Chondrocyte (in vitro differentiated cells): ENCODE data around the gene CLTB. TPM values are rescaled to one million over a fixed set of nuclear protein-coding genes. Genes with fewer than 3 reads are reported as not detected.

Experiments
- DNase-seq: peaks from one replicate; pipeline ENCODE4 v3.0.0; 2021; ENCODE audit warnings: mixed read lengths, low spot score
- H3K27ac Mint-ChIP-seq: one replicate; pipeline ENCODE4 v1.8.0; 2021; ENCODE audit warnings: mild to moderate bottlenecking, moderate library complexity, mixed read lengths; ENCODE audit not compliant: unreplicated experiment
- H3K27me3 Mint-ChIP-seq: 2 replicates; pipeline ENCODE4 v1.8.0; 2021; ENCODE audit warnings: low read depth, mixed read lengths
- H3K36me3 Mint-ChIP-seq: 2 replicates; pipeline ENCODE4 v1.8.0; 2021; ENCODE audit warnings: low read depth, mixed read lengths
- H3K4me1 Mint-ChIP-seq: 2 replicates; pipeline ENCODE4 v1.8.0; 2021; ENCODE audit warnings: low read depth, mild to moderate bottlenecking, mixed read lengths
- H3K4me3 Mint-ChIP-seq: one replicate; pipeline ENCODE4 v1.8.0; 2021; ENCODE audit warnings: mild to moderate bottlenecking, moderate library complexity, mixed read lengths; ENCODE audit not compliant: unreplicated experiment
- H3K9me3 Mint-ChIP-seq: 2 replicates; pipeline ENCODE4 v1.8.0; 2021; ENCODE audit warnings: low read depth, mixed read lengths
- total RNA-seq: library from RNA; stranded (reverse); gene quantifications from 3 replicates; pipeline ENCODE4 v1.2.1, GENCODE V29; 2021
- TF ChIP-seq, protein P1 (sequence below): fragments of 200-600 bp; sonication (generic); IDR thresholded peaks from 2 replicates; pipeline ENCODE4 v1.5.0; 2021; ENCODE audit warnings: antibody characterized with exemption, mild to moderate bottlenecking, moderate library complexity

The CLTB gene
- total RNA-seq, 1 donor from 2014 or later: 65.3 TPM

DNA sequence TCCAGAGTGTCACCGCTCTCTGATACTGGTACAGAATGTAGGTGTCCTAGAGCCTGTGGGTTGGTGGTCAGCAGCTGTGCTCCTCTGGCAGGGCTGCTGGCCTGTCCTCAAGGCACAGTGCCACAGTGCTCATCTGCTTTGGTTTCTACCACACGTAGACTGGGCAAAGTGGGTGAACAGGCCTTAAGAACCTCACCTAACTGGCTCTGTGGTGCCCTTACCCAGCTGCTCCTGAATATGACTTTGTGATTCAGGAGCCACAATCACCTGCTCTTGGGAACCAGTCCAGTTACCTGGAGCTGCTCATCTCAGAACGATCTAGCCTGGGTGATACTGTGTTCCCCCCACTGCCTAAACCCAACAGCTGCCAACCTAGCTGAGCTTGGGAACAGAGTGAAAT, 34.4 kb downstream of the CLTB start:
- Mint-ChIP-seq H3K36me3 (peaks cover 7% of the 10 kb centered on the region), H3K27me3 (no peaks in the 10 kb centered on the region), H3K9me3 (no peaks in the 10 kb centered on the region), H3K27ac (no peak overlapping the region), H3K4me1 (peaks cover 8% of the 10 kb centered on the region), H3K4me3 (no peak overlapping the region)
- no peak for DNase-seq
- TF ChIP-seq, protein P1, sequence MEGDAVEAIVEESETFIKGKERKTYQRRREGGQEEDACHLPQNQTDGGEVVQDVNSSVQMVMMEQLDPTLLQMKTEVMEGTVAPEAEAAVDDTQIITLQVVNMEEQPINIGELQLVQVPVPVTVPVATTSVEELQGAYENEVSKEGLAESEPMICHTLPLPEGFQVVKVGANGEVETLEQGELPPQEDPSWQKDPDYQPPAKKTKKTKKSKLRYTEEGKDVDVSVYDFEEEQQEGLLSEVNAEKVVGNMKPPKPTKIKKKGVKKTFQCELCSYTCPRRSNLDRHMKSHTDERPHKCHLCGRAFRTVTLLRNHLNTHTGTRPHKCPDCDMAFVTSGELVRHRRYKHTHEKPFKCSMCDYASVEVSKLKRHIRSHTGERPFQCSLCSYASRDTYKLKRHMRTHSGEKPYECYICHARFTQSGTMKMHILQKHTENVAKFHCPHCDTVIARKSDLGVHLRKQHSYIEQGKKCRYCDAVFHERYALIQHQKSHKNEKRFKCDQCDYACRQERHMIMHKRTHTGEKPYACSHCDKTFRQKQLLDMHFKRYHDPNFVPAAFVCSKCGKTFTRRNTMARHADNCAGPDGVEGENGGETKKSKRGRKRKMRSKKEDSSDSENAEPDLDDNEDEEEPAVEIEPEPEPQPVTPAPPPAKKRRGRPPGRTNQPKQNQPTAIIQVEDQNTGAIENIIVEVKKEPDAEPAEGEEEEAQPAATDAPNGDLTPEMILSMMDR: no peak

DNA sequence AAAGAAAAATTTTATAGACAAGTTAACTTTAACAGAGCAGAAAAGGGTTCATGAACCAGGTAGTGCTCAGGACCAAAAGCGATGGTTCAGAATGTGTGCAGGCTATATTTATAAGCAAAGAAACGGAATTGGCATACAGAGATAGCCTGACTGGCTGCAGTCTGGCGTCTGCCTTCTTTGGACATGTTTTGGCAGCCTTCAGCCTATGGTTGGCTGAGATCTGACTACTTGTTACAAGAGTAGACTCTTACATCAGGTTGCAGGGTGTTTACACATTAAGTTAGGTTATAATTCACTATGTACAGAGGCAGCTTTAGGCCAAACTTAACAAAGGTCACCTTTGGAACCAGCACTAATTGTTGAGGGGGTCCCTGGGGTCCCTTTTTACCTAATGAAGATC, 34.9 kb downstream of the CLTB start:
- no peak for DNase-seq
- no peak overlapping the region for H3K4me3 Mint-ChIP-seq
- H3K36me3 Mint-ChIP-seq: peaks cover 7% of the 10 kb centered on the region
- H3K4me1 Mint-ChIP-seq: peaks cover 2% of the 10 kb centered on the region
- H3K27me3 Mint-ChIP-seq: no peaks in the 10 kb centered on the region
- H3K9me3 Mint-ChIP-seq: no peaks in the 10 kb centered on the region
- TF ChIP-seq, protein P1: no peak
- no peak overlapping the region for H3K27ac Mint-ChIP-seq

DNA sequence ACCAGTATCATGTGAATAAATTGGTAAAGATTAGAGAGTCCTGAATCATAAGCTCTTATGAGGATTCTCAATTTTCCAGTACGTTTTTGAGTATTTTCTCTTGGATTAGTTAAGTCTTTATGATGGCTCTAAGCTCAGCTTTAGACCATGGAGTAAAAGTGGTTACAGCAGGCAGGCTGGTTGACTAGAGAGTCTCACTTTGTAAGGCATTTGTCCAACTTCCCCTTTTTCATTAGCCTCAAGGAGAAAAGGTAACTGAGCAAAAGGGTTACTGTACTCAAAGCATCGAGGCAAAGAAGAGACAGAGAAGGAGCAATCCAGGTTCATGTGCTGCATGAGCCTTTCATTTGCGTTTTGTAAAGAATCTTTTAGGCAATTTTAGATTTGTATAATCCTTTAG, 36.5 kb downstream of the CLTB start:
- DNase-seq: no peak
- no peak overlapping the region for H3K27ac Mint-ChIP-seq
- peaks cover 7% of the 10 kb centered on the region for H3K36me3 Mint-ChIP-seq
- H3K9me3 Mint-ChIP-seq: no peaks in the 10 kb centered on the region
- no peaks in the 10 kb centered on the region for H3K4me1 Mint-ChIP-seq
- TF ChIP-seq, protein P1: no peak
- no peaks in the 10 kb centered on the region for H3K27me3 Mint-ChIP-seq
- no peak overlapping the region for H3K4me3 Mint-ChIP-seq

DNA sequence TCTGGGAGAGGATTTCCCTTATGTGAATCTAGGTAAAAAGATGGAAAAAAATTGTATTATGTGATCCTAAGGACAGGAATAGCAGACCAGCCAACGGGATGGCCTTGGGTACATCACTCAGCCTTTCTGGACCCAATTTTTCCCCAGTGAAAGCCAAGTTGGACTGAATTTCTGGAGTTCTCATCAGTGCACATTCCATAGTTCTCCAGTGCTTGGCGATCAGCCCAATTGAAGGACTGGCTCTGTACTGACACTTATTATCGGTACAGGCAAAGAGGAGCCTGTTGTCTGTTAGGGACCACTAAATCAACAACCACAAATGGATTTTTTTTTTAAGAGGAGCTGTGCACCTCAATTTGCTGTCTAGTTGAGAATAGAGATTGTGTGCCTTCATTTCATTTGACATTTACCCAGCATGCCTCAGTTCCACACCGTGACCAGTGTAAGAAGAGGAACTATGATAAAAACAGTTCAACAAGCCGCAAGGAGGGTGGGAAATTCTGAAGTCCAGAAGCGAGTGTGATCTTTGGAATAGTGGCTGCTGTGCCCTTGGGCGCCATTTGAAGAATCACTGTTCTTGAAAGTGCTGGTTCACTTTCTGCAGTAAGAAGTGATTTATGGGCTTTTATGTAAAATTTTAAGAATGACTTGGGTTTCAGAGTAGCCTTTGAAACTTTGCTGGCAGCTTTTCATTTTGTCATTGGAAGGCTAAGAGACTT, 43.1 kb downstream of the CLTB start:
- TF ChIP-seq, protein P1: no peak
- no peaks in the 10 kb centered on the region for H3K4me1 Mint-ChIP-seq
- no peak for DNase-seq
- H3K36me3 Mint-ChIP-seq: peaks cover 12% of the 10 kb centered on the region
- no peak overlapping the region for H3K27ac Mint-ChIP-seq
- no peaks in the 10 kb centered on the region for H3K9me3 Mint-ChIP-seq
- no peak overlapping the region for H3K4me3 Mint-ChIP-seq
- H3K27me3 Mint-ChIP-seq: no peaks in the 10 kb centered on the region

DNA sequence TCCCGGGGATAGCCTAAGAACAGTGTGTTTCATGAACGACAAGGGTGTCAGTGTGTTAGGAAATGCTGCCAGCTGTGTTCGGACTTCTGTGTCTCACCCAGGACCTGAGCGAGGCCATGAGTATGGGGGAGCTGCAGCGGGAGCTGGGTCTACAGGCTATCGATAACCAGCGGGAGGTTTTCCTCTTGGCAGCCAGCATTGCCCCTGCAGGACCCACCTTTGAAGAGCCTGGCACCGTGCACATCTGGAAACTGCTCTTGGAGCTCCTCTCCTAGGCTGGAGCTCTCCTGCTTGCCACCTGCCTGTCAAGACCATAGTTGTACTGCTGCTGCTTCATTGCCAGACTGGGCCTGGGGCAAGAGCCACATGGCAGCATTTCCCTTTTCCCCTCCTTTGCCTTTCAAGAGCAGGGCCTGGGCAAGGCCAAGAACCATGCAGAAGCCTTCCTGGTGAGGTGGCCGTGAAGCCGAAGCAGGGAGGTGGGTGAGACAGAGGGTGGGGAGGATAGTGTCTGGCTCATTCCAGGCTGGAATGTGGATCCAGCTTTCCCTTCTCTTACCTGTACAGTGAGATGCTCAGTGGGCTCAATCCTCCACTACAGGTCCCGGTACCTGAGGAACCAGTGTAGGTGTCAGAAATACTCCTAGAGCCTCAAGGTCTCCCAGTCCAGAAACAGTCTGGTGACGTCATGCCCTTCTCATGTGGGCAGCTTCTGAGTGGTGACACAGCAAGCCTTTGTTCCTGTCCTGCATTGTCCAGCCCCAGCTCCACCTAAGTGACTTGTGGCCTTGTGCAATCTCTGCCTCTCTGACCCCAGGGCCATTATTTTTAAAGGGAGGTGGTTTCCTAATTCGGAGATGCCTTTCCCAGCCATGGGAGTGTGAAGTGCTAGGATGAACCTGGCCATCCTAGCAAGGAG, 44.5 kb downstream of the CLTB start:
- no peak for DNase-seq
- Mint-ChIP-seq H3K4me3 (no peak overlapping the region), H3K27ac (no peak overlapping the region), H3K36me3 (peaks cover 22% of the 10 kb centered on the region), H3K27me3 (no peaks in the 10 kb centered on the region), H3K9me3 (no peaks in the 10 kb centered on the region), H3K4me1 (peaks cover 11% of the 10 kb centered on the region)
- TF ChIP-seq, protein P1: no peak
